ENCODE data around the gene P4HB.

P4HB gene

GRCh38 chr17:81807839-81808238, 52.5 kb downstream of the P4HB start:
- DNase-seq, result no peak

GRCh38 chr17:81807210-81807719, 53.1 kb downstream of the P4HB start:
- DNase-seq, result no peak

- no peak for DNase-seq
Measured at GRCh38 chr17:81806461-81807209, 53.7 kb downstream of the P4HB start.

- DNase-seq, result no peak
Measured at GRCh38 chr17:81805707-81806460, 54.5 kb downstream of the P4HB start.

- no peak for DNase-seq
Measured at GRCh38 chr17:81804559-81805399, 55.6 kb downstream of the P4HB start.

GRCh38 chr17:81803728-81804558, 56.4 kb downstream of the P4HB start, which contains the start of gene GCGR:
TSS of gene GCGR (plus strand) at chr17:81804150. CDS start at chr17:81809019, 4,869 bp downstream.
- DNase-seq, result no peak

- DNase-seq, result no peak
Measured at GRCh38 chr17:81802856-81803643, 57.3 kb downstream of the P4HB start.

- no peak for DNase-seq
Measured at GRCh38 chr17:81802048-81802758, 58.1 kb downstream of the P4HB start.

GRCh38 chr17:81801327-81801726, 59.0 kb downstream of the P4HB start:
- DNase-seq, result no peak

GRCh38 chr17:81794509-81794908, 65.8 kb downstream of the P4HB start:
- DNase-seq, result no peak

- no peak for DNase-seq
Measured at GRCh38 chr17:81794074-81794476, 66.3 kb downstream of the P4HB start.

All from amniotic stem cell (primary cell).